ENCODE measurements around the gene KCNA10.

Gene KCNA10

DNA sequence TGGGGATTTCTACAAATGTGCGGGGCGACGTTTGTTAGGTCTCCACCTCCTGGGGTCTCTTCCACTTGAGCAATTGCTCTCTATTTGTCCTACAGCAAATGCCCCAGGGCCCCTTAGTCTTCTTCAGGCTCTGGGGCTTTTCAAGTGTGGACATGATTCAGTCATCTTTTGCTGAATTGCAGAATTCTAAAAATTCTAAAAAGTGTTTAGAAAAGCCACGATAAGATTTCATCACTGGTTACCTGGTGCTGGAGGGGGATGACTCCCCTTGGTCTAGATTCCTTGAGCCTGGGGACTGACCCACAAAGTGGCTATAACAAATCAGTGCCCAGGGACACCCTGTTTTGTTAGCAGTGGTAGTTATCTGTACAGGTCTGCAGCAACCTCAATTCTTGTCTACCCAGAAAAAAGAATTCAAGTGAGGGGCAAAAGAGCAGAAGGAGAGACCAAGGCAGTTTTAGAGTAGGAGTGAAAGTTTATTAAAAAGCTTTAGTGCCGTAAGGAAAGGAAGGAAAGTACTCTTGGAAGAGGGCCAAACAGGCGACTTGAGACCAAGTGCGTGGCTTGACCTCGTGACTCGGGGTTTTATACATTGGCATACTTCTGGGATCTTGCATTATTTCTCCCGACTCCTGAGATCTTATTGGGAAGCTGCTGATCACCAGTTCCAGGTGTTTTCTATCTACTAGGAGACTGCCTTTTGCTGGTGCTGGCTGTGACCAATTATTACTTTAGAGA lies 42.8 kb downstream of the KCNA10 start:
- no peak for DNase-seq

DNA sequence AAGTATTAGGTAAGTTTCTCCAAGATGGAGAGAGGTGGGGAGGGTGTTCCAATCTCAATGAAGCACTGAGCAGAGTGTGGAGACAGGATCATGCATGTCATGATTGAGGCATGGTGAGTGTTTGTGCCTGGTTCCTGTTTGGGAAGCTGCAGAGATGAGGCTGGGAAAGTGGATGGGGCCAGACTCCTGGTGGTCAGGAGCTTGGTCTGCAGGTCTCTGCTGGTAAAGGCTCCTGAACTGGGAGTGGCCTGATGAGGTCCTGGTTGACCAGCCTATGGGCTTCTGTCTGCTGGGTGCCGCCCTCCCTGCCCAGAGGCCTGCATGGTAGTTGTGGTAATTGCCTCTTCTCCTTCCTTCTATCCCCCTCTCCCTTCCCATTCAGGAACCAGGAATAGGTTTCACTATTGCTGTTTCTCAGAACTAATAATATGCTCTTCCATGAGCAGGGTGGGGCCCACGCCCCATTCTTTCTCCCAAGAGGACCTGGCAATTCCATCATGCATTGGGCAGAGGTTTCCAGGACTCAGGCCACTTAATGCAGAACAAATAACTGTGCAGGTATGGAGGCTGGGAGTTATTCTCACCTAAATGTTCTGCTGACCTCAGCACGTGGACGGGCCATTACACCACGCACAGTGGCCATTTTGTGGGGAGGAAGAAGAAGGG lies 43.5 kb downstream of the KCNA10 start:
- no peak for DNase-seq

- DNase-seq: no peak
Observed at GRCh38 chr1:110474444-110474843, 44.5 kb downstream of the KCNA10 start.

DNA sequence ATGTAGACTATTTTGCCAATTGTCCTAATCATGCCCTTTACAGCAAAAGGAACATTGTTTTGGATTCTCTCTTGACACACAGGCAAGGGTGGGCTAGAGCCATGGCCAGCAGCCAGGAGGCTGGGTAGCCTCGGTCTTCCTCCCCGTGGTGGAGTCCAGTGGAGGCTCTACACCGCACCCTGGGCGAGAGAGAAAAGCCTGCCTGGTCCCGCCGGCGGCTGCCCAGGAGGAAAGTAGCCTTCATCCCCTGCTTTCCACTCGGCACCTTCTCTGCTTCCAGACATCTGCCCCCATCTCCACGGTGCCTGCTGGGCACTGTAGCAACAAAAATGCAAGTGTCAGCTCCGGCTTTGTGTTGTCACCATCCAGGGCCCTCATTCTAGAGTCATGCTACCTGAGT lies 46.4 kb downstream of the KCNA10 start:
- DNase-seq: no peak

DNA sequence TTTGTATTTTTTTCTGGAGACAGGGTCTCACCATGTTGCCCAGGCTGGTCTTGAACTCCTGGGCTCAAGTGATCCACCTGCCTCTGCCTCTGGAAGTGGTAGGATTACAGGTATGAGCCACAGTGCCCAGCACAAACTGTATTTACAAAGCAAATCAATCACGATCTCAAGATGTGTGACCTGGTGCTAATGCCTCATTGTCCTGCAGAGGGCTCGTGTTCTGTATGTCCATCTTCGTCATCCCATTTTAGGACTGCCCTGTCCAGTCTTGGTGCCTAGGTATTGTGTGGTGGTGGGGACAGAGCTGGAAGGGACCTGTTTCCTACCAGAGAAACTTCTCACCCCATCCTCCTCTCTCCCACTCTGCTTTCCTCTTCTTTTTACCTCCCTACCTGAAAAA lies 47.8 kb downstream of the KCNA10 start:
- DNase-seq: no peak

All from CD4-positive, alpha-beta T cell treated with Interleukin-21 for 1 hour (primary cell).